Measurements from ENCODE around the gene ALDH4A1. TPM values are rescaled to one million over a fixed set of nuclear protein-coding genes. Genes with fewer than 3 reads are reported as not detected.

Gene ALDH4A1
- total and polyA plus RNA-seq, 9 of the 15 experiments (the other 6 are each of a cell fraction or from before 2014, with no cell fraction given), result 0.27 to 31.4 (median 16.6) TPM

- TF ChIP-seq YY1 (IDR thresholded peaks at IDR 0.05; ENCODE audit: borderline replicate concordance in 1 of 3, control insufficient read depth in 1 of 3, extremely low read depth in 1 of 3, insufficient read depth in 3 of 3, insufficient read length in 1 of 3, insufficient replicate concordance in 2 of 3, low read depth in 1 of 3, low read length in 2 of 3), result peak; percentile 26 to 62 (median 59)
- TF ChIP-seq CEBPG (CRISPR knock-in tag; IDR thresholded peaks at IDR 0.05), result no peak
- TF ChIP-seq CEBPG (tag; conservative IDR thresholded peaks at IDR 0.05 in 1 of 2, IDR thresholded peaks at IDR 0.05 in 1 of 2), result no peak
- 0 out of 2 replicates have a peak, but pooled peaks have one; percentile 40 for TF ChIP-seq JUN (IDR thresholded peaks at IDR 0.05; ENCODE audit: borderline replicate concordance, low read depth, low read length)
- TF ChIP-seq JUN (CRISPR knock-in tag; IDR thresholded peaks at IDR 0.05; ENCODE audit: borderline replicate concordance), result no peak
- TF ChIP-seq MAX (CRISPR knock-in tag; IDR thresholded peaks at IDR 0.05), result peak; percentile 82
- TF ChIP-seq BRD9 (IDR thresholded peaks at IDR 0.05; ENCODE audit: low read depth, partially characterized antibody), result no peak
- no peak for TF ChIP-seq CC2D1A (IDR thresholded peaks at IDR 0.05)
- no peak for TF ChIP-seq RFX1 (IDR thresholded peaks at IDR 0.05)
- TF ChIP-seq PHF21A (IDR thresholded peaks at IDR 0.05; ENCODE audit: borderline replicate concordance, low read depth), result no peak
- no peak for TF ChIP-seq ZNF511 (CRISPR knock-in tag; IDR thresholded peaks at IDR 0.05)
- TF ChIP-seq POLR2G (IDR thresholded peaks at IDR 0.05; ENCODE audit: low read depth, low read length), result 0 out of 2 replicates have a peak, but pooled peaks have one; percentile 30
- no peak for TF ChIP-seq ZNF79 (CRISPR knock-in tag; IDR thresholded peaks at IDR 0.05; ENCODE audit: low read depth)
- TF ChIP-seq MLX (CRISPR knock-in tag; conservative IDR thresholded peaks at IDR 0.05), result no peak
- no peak for TF ChIP-seq MAFK (IDR thresholded peaks at IDR 0.05; ENCODE audit: low read length)
- no peak for TF ChIP-seq PBX2 (CRISPR knock-in tag; IDR thresholded peaks at IDR 0.05; ENCODE audit: low read depth)
- TF ChIP-seq PBX2 (tag; conservative IDR thresholded peaks at IDR 0.05; ENCODE audit: low read depth), result no peak
- TF ChIP-seq E2F6 (IDR thresholded peaks at IDR 0.05; ENCODE audit: borderline replicate concordance in 1 of 2, extremely low read depth in 1 of 2, insufficient read depth in 1 of 2, insufficient read length in 1 of 2, low read depth in 1 of 2, low read length in 1 of 2, poor library complexity in 1 of 2, severe bottlenecking in 1 of 2), result peak; percentile 46 to 60
- TF ChIP-seq GABPA (tag; conservative IDR thresholded peaks at IDR 0.05; ENCODE audit: low read depth), result 0 out of 2 replicates have a peak, but pooled peaks have one; percentile 20
Measured at GRCh38 chr1:18854331-18855025, 47.9 kb downstream of the ALDH4A1 start (continued).
